DMS53 (cell line): ENCODE results near the gene CXXC4.

Experiments used
- DNase-seq: peaks from one replicate; lab custom pipeline; 2025; lab: John Stamatoyannopoulos, UW

CXXC4 gene

DNA sequence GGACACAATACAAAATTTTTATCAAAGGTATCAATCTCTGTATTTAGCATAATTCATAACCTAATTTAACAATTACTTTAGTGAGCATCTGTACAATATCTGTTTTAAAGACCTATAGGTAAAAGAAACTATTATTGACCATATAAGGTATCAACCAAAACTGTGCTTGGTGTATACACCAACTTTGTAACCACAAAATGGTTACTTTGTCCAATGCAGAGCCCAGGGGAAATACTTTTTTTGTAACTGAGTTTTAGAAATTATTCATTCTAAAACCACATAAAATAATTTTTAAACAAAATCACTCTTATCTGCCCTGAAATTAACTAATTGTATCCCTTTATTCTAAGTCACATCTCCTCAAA is 5.0 kb downstream of the CXXC4 start:
- DNase-seq: no peak

- no peak for DNase-seq
Observed at GRCh38 chr4:104488151-104488550, 6.5 kb downstream of the CXXC4 start.

DNA sequence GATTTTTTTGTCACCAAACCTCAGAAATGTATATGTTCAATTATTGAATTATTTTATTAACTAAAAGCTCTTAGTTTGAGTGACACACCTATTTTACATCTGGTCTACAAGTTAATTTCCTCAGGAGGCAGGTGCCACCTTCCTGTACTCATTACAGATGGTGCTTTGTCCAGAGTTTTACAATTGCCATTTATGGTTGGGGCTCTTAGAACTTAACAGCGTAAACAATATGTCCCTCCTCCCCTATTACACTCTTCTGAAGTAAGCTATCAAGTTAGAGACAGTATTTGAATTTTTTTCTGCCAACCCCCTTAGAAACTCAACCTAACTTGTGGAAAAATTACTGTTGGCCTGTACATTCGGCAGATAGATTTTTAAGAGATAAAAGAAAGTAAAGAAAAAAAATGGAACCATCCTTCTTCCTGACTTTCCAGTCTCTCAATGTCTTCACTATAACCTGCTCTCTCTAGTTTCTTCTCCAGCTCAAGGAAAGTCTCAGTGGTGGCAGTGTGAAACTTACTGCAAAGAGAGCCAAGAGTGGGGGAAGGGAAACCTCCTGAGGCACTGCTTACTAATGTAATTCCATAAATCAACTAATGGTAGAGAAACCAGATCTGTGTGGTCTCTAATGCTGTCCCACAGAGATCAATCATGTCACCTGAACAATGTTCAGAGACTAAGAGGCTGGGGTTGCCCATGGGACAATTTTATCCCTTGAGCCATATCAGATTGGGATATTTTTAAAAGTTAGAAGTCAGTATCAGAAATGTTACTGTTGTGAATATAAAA is 7.8 kb downstream of the CXXC4 start:
- DNase-seq: no peak

- no peak for DNase-seq
Observed at GRCh38 chr4:104475652-104476051, 19.0 kb downstream of the CXXC4 start.

GRCh38 chr4:104472766-104473165 is 21.9 kb downstream of the CXXC4 start:
- DNase-seq: no peak

- no peak for DNase-seq
Observed at GRCh38 chr4:104470770-104471169, 23.9 kb downstream of the CXXC4 start.

DNA sequence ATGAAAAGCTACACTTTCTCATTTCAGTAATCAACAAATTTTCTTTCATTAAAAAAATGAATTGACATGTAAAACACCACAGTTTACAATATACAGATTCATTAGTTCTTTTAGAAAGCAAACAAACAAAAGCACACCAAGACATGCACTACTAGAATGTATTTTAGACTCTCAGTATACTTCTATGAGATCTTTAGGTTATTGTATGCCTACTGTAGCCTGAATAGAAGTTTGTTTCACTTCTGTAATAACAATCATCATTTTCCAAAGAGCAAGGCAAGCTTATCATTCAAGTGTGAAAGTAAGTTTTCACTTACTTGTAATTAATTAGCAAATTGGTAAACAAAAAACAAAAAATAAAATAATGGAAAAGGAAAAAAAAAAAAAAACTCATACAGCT is 24.9 kb downstream of the CXXC4 start:
- DNase-seq: no peak

- DNase-seq: no peak
Observed at GRCh38 chr4:104465619-104466018, 29.1 kb downstream of the CXXC4 start.

DNA sequence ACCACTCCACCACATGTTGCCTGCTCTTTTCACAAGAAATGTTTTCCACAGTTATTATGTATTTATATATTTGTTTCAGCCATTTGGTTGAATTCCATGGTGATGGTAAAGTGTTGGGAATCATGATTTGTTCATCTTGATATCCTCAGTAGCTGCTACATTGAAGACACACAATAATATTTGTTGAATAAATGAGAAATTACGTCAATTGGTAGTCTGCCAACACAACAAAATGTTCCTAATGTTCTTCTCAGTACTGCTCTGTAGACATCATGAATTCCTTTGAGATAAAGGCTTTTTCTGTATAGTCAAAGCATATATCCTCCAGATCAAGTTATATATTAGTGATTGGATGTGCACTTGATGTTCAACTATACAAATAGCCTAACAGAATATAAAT is 29.5 kb downstream of the CXXC4 start:
- DNase-seq: no peak

DNA sequence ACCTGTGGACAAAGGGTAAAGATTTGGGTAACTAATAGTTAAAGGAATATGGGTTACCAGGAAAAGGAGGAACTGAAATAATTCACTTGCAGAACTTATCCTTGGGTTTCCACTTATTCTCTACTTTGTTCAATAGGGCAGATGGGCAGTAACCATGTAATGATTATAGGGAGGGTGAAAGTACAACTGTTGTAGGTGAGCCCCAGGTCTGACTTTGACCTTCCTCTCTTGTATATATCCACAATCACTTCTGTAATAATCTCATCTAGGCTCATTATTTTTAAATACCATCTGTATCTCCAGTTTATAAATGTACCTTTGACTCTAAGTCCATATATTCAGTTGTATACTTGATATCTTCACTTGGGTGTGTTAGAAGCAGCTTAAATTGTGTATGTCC is 32.1 kb downstream of the CXXC4 start:
- no peak for DNase-seq

DNA sequence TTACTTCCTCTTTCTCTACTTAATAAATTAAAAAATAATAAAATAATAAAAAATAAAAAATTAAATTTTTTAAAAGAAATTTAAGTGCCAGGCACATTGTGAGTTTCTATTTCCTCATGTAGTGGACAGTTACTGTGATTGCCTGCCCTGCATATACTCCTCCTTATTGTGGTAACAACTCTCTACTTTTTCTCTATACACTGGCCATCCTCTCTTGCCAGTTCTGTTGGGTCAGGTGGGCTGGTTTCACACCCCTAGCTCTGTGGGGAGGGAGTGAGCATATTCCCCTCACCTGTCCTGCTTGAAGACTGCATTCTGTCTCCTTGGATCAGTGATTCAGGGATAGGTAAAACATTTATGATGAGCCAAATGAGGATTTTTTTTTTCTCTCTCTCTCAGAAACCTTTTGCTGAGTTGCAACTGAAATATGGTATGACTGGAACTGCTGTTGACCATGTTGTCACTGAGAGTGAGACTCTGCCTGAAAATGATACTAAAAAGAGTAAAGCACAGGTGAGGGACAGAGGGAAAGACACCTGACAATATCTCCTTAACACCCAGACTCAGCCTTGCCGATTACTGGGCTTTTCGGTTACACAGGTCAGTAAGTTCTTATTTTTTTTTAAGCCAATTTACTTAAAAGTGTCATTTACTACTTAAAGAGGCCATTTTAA is 37.2 kb downstream of the CXXC4 start:
- DNase-seq: no peak

DNA sequence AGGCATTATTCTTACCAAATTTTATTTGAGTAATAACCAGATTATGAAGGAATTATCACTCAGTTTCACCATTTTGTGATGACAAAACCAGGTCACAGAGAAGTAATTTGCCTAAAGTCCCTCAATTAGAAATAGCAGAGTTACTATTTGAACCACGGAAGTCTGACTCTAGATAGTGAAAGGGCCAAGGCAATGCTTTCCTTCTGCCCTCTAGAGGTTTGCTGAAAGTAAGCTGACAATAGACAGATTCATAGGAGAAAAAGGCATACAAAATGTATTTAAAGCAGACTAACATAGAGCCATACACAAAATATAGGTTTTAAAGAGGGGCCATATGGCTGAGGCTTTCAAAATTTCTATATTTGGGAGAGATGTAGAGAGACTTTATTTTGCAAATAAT is 43.1 kb downstream of the CXXC4 start:
- peak; percentile 47 for DNase-seq

- DNase-seq: no peak
Observed at GRCh38 chr4:104449537-104449936, 45.2 kb downstream of the CXXC4 start.

DNA sequence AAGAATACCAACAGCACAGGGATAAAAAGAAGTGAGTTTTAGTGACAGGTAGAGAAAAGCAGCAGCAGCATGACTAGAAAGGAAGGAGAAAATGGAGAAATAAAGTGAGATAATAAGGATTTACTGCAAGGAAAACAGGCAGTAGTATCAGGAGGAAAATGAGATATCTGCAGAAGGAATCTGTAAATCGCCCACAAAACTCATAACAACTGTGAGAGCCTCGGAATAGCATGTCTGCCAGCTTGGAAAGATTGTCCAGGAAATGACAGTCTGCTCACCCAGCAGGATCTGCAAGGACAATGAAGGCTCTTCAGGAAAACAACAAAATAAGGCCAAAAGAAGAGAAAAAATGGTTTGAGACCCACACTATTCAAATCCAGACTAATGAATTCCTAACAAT is 47.4 kb downstream of the CXXC4 start:
- DNase-seq: no peak

- DNase-seq: no peak
Observed at GRCh38 chr4:104446431-104447278, 48.0 kb downstream of the CXXC4 start.

DNA sequence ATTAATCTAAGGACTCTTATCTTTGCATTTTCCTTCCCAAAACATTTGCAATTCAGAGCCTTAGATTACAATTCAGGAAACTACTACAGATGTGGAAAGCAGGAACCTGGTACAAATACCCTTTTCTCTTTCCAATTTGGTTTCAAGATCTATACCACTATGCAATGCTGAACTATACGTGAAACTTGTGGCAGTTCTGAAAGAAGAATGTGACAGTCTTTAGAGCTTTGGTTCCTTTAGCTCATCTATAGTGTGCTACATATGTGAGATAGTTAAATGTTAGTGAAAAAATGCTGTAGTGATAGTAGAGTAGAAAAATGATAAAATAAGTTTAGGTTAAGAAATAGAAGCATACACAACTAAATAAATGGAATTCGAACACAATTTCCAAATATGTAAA is 50.0 kb downstream of the CXXC4 start:
- no peak for DNase-seq

- no peak for DNase-seq
Observed at GRCh38 chr4:104436542-104436941, 58.2 kb downstream of the CXXC4 start.

DNA sequence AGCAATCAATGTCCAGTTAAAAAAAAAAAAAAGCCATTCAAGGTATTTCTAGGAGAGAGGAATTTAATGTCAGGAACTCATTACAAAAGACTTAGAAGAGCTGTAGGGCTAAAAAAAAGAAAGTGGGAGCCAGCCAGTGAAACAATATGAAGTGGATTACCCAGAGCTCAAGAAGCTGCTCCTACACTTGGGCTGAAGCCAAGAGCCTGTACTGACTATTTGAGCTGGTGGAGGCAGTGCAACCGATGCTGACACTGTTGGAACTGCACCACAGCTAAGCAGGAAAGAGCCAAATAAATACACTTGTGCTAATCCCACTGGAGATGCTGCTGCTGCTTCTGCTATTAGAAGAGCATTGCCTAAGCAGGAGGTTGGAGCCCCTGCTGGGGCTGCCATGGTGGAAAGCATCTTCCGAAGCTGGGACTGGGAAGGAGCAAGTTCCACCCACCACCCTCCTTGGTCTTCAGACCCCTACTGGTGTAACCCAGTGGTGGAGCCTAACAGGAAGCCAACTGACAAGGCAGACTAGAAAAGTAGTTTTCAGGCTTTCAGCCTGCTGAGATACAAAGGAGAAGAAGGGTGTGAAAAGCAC is 65.4 kb downstream of the CXXC4 start:
- DNase-seq: peak; percentile 41

DNA sequence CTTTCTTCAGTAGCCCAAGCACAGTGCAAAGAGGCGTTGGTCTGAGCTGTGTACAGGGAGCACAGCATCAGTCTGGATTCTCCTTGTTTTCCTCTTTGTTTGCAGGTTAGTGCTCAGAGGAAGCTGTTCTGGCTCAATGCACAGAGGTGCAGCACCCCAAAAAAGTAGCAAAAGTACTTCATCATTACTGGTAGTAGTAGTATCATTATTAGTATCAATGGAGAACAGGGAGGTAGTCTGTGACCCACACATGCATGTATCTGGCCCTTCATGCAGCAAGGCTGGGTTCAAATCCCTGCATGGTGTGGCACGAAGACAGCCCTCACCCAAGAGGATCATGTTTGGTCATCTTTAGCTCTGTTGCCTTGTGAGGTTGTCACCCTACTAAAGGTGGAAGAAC is 68.7 kb downstream of the CXXC4 start:
- no peak for DNase-seq

- DNase-seq: no peak
Observed at GRCh38 chr4:104424989-104425388, 69.7 kb downstream of the CXXC4 start.

DNA sequence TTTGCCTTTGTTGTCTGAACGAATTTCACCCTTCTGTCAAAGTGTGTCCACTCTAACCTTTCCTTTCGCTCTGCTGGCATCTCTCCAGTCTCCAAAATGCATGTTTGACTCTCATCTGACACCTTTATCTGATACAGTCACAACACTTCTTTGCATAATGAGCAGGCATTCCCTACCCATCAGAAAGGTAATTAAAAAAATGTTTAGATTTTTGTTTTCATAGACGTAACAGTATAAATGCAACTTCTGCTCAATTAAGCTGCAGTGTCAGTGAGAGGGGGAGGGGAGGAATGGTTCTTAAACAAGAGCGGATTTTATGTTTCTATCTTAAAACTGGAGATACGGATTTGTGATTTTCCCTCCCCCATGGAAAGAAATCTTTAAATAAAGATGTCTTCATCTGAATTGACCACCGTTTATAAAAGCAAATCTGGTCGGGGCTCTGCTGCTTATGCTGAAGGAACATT is 70.2 kb downstream of the CXXC4 start:
- no peak for DNase-seq

- no peak for DNase-seq
Observed at GRCh38 chr4:104421566-104421965, 73.1 kb downstream of the CXXC4 start.
